Coronary artery (tissue), 2 donors: ENCODE measurements around the gene IRS1.
A peak's percentile ranks its signal among the peaks of the same experiment; 100 is the strongest.

Source experiments
- DNase-seq: peaks from one replicate; pipeline ENCODE4 v3.0.0-alpha.2; 2017; ENCODE audit warnings: low spot score
- H3K27ac ChIP-seq, 2 donors: fragments of 200-600 bp; sonication (generic); one replicate each; pipeline ENCODE4 v1.5.1; 2016 to 2019
- H3K4me3 ChIP-seq: fragments of 200-600 bp; sonication (generic); 2 replicates; pipeline ENCODE4 v1.5.1; 2016; ENCODE audit warnings: mild to moderate bottlenecking, moderate library complexity
- TF ChIP-seq, protein P1 (sequence below): fragments of 200-600 bp; sonication (generic); IDR thresholded peaks from one replicate; pipeline ENCODE4 v1.5.1; 2019; ENCODE audit warnings: antibody characterized with exemption

The IRS1 gene

GRCh38 chr2:226798422-226799210, 1.0 kb downstream of the IRS1 start:
- H3K4me3 ChIP-seq, result peak overlapping the region; percentile 86
- peak; percentile 79 for DNase-seq
- TF ChIP-seq, protein P1, sequence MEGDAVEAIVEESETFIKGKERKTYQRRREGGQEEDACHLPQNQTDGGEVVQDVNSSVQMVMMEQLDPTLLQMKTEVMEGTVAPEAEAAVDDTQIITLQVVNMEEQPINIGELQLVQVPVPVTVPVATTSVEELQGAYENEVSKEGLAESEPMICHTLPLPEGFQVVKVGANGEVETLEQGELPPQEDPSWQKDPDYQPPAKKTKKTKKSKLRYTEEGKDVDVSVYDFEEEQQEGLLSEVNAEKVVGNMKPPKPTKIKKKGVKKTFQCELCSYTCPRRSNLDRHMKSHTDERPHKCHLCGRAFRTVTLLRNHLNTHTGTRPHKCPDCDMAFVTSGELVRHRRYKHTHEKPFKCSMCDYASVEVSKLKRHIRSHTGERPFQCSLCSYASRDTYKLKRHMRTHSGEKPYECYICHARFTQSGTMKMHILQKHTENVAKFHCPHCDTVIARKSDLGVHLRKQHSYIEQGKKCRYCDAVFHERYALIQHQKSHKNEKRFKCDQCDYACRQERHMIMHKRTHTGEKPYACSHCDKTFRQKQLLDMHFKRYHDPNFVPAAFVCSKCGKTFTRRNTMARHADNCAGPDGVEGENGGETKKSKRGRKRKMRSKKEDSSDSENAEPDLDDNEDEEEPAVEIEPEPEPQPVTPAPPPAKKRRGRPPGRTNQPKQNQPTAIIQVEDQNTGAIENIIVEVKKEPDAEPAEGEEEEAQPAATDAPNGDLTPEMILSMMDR, result no peak
- H3K27ac ChIP-seq, result peak overlapping the region; percentile 90 to 91

- H3K27ac ChIP-seq, result peak overlapping the region; percentile 90 to 91
- TF ChIP-seq, protein P1, result no peak
- H3K4me3 ChIP-seq, result peak overlapping the region; percentile 86
- no peak for DNase-seq
These were observed 1.6 kb downstream of the IRS1 start for GRCh38 chr2:226797989-226798421.

DNA sequence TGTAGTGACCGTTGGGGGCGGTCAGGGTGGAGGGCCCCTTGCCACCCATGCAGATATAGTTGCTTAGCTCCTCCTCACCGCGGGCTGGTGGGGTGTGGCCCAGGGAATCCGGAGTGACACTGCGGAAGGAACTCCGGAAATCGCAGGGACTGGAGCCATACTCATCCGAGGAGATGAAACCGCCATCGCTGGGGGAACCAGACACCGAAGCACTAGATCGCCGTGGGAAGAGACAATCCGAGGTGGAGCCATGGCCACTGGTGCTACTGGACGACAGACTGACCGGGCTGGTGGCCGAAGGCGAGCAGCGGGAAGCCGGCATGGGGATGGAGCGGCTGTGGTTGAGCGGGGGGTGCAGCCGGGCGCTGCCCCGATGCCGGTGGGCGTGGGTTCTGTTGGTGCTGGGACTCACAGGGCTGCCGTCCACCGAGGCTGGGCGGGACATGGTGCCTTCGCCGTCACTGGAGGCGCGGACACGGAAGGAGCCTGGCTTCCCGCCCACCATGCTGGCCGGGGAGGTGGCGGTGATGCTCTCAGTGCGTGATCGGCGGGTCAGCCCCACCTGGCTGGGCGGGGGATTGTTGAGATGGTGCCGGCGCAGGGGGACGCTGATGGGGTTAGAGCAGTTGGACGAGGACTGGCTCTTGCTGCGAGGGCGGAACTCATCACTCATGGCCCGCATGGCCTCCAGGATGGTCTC, 2.2 kb downstream of the IRS1 start:
- DNase-seq, result no peak
- Histone ChIP-seq H3K4me3 (peak overlapping the region; percentile 86), H3K27ac (peak overlapping the region in 1 of 2 donors; percentile 90)
- TF ChIP-seq, protein P1, result no peak

- H3K4me3 ChIP-seq, result peak overlapping the region; percentile 86
- TF ChIP-seq, protein P1, result no peak
- no peak for DNase-seq
- H3K27ac ChIP-seq, result peak overlapping the region; percentile 90 to 93
These were observed 2.8 kb downstream of the IRS1 start for GRCh38 chr2:226796840-226797288.

DNA sequence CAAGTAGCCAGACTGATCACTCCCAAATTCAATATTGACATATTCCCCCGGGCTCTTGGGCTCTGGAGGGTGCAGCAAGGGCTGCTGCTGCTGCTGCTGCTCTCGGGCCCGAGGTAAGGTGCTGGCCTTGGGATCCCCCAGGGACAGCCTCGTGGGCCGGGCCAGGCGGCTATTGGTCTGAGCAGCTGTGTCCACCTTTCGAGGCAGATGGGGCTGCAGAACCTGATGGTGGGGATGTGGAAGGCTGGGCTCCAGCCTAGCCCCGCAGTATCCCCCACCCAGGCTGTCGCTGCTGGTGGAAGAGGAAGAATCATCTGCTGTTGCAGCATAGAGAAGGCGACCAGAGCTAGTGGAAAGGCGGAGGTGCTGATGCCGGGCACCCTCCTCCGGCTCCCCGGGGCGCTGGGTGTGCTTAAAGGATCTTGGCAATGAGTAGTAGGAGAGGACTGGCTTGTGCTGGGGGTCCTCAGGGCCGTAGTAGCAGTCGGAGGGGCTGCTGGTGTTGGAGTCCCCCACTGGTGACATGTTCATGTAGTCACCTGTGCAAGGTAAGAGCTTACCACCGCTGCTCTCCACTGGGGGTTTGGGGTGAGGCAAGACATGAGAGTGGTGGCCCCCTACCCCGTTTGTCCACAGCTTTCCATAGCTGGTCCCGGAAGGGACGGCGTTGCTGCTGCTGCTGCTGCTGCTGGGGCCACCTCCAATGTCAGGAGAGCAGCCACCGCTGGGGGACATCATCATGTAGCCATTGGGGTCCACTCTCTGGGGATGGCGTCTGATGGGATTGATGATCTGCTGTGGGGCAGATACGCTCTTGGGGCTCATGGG, 3.4 kb downstream of the IRS1 start:
- H3K27ac ChIP-seq, result peak overlapping the region; percentile 90 to 93
- peak overlapping the region; percentile 86 for H3K4me3 ChIP-seq
- DNase-seq, result no peak
- TF ChIP-seq, protein P1, result no peak

GRCh38 chr2:226795281-226796011, 4.2 kb downstream of the IRS1 start:
- Histone ChIP-seq H3K27ac (peak overlapping the region; percentile 90 to 93), H3K4me3 (peak overlapping the region; percentile 86)
- TF ChIP-seq, protein P1, result no peak
- peak; percentile 76 for DNase-seq
